HG03066 (cell line): Measurements from ENCODE around the gene ZBTB43.

Source experiments
- ATAC-seq: cut with Tn5 transposase; IDR thresholded peaks from one replicate; pipeline ENCODE4 v1.9.1; 2021; ENCODE audit warnings: low read depth; ENCODE audit not compliant: unreplicated experiment

ZBTB43 gene

DNA sequence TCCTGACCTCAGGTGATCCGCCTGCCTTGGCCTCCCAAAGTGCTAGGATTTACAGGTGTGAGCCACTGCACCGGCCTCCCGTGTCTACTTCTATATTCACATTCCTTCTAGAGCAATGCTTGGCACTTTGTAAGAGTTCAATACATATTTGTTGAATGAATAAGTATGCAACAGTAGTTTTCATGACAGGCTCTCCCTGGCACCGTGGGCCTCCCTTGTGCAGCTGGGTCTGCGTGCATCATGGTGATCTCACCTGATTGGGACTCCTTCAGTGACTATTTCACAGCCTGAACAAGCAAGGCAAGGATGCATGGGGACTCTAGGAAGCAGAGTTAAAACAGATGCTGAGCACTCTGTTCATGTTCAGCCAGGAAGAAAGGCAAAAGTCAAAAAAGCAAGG, 48.8 kb downstream of the ZBTB43 start:
- ATAC-seq, result no peak

DNA sequence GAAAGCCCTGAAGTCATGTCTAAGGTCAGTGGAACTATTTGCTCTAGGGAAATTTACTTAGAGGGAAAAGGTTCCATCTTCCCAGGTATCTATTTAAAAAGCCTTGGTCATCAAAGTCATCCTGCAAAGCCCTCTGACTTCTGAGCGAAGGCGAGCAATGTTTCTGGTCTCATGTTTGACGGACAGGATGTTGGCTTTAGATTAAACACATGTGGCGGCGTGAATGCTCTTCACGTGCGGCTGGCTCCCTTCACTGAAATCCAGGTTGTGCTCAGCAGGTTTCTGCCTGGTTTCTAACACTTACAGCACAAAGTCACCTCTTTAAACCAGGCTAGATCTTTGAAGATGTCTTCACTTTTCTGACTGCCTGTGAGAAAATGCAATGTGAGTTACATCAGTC, 49.9 kb downstream of the ZBTB43 start:
- no peak for ATAC-seq

DNA sequence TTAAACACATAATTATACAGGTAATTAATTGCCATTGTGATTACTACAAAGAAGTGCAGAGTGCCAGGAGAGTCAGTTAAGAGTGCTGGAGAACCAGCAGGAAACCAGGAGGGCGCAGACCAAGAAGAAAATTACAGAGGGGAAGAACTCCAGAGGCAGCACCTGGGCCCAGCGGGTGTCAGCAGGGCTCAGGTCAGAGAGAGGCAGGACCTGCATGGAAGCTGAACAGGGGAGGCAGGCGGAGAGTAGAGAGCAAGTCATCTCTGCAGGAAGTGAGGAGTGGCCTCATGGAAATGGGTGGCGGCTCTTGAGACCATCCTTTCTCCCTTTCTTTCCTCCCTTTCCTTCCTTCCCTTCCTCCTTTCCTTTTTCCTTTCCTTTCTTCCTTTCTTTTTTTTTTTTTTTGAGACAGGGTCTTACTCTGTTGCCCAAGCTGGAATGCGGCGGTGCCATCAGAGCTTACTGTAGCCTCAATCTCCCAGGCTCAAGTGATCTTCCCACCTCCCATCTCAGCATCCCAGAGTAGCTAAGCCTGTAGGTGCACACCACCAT, 51.6 kb downstream of the ZBTB43 start:
- ATAC-seq, result no peak

DNA sequence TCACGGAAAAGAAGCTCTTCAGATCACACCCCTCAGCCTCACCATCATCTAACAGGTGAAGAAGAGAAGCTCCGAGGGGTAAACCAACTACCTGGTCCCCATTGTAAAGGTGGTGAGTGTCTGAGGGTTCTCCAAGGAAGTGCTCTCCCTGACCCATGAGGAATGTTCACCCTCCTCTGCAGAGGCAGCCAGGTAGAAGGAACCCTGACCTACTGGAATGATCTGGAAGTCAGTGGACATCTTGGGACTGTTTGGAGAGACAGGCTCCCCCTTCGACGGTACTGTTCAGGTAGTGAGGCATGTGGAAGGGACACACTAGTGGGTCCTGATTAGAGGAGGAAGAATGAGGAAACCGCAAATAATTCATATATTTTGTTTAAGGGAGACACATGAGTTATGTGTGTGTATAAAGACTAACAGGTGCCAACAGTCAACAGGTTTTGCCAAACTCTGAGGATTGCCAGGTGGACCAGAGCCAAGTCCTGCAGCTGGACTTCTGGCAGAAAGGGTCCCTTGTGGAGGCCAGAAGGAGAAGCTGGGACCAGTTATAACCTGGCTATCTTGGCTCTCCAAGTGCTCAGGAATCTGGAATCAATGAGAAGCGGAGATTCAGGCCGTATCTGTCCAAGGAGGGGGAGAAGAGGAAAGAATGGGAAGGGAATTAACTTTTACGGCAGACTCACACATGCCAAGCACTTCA, 52.6 kb downstream of the ZBTB43 start:
- no peak for ATAC-seq

DNA sequence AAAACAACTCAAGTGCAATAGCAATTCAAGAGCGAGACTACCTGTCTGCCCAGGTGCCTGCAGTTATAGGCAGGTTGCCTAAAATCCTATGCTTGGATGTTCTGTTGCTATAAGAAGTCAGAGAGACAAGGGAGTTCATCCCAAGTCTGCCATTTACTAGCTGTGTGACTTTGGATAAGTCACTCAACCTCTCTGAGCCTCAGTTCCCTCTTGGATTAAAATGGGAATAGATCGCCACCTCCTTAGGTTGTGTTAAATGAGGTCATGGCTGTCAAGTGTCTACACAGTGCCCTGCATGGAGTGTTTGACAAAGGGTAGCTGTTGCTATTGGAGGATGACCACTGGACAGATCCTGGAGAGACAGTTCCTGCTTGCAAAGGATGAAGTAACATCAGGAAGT, 54.3 kb downstream of the ZBTB43 start:
- ATAC-seq, result no peak

DNA sequence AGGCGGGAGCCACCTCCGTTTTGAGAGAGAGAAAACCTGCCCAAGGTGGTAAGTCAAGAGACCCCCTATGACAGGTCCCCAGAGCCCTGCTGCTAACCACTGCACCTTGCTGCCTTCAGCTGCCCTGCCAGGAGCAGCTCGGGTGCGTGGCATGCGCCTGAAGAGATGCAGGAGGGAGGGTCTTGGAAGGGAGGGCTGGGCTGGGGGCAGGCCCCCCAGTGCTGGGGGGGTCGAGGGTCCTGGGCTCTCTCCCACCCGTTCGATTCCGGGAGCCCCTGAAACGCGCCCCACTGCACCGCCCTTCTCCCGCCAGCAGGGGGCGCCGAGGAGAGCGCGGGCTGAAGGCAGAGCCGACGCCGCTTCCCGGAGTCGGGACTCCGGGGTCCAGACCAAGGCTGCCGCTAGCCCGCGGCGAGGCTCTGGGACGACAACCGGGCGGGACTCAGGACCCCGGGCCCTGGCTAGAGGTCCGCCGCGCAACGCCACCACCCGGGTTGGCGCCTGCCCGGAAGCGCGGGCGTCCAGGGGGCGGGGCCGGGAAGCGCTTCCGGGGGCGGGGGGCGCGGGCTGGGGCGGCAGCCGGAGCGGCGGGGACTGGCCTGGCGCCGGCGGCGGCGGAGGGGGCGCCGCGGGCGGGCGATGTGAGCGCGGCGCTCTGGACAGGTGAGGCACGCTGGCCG, 55.4 kb downstream of the ZBTB43 start, which contains the start of gene ZBTB34:
ZBTB34 (plus strand) TSS at position 563 of the 680 bp plus-strand sequence. CDS start 18,761 bp downstream, outside the sequence.
- no peak for ATAC-seq

DNA sequence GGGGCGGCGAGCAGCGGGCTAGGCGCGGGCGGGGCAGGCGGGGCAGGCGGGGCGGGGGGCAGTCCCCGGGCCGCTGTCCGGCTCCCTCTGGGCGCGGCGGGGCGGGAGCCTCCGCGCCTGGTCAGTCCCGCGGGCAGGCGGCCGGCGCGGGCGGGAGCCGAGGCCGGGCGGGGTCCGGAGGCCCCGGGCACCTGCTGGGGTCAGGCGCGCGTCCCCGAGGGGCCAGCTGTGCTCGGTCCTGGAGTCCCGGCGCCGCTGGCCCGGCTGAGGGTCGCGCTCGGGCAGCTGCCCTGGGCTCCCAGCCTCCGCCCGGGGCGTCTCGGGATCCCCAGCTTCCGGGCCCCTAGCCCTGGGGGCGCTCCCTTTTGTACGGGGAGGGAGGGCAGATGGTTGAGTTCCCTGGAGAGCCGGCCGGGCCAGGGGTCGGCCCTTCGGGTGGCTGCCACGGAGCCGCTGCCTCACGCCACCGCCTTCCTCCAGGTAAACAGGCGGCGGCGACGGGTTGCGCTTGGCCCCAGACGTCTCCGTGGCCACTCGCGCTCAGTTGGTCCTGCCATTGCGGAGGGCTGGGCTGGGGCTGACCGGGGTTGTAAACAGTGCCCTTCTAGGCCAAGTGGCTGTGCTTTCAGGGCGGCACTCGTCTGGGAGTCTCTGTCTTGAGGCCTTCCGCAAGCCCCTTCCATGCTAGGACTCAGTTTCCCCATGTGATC, 56.1 kb downstream of the ZBTB43 start:
- no peak for ATAC-seq

DNA sequence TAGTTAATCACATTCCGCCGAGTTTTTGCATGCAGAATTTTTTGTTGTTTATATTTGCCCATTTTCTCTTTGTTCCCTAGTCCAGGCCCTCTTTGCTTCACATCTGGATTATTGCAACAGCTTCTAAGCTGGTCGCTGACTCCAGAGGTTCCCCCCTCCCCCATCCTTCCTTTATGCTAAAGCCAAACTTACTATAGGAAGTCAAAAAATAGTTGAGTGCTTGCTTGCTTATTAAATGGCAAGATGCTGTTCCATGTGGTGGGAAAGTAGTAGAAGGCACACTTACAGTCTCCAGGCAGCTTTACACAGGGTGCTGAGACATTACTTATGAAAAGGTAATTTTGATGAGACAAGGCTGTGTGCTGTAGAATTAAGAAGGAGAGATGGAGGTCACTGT, 56.9 kb downstream of the ZBTB43 start:
- no peak for ATAC-seq

DNA sequence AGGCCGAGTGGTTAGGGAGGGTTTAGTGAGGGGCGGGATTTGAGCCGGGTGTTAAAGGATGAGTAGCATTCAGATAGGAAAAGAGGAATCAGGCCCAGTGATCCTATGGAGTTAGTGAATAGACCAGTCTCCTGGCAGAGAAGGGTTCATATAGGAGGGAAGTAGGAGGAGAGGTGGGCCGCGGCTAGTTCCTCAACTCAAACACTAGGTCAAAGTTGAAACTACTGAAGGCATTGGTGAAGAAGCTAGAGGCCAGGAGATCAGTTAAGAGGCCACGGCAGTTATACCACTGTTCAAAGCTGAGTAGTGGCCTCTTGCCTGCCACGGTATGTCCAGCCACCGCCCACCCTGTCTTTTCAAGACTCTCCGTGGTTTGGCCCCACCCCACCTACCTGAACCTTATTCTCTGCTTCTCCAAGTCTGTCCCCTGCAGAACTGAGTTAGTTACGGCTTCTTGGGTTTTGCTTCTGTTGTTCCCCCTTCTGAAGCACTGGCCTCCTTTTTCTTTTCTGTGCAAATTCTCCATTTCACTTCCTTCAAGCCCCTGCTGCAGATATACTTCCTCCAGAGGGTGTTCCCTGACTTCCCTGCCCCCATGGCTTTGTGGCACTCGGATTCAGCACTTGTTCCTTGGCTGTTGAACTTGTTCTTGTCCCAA, 57.4 kb downstream of the ZBTB43 start:
- no peak for ATAC-seq

DNA sequence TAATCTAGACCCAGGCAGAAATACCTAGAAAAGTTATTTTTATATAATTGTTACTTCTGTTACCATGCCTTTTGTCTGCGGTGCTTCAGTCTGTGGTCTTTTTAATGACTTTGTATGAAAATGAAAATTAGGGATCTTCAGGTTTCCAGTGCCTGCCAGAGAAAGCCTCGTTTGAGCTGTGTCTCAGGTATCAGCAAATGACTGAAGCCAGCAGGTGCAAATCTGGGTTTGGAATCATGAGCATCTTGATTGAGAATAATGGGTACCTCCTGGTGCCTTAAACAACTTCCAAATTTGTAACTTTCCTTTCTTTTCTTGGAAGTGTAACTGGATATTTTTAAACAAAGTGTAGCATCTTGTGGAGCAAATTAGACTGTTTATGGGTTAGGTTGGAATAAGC, 59.9 kb downstream of the ZBTB43 start:
- no peak for ATAC-seq

DNA sequence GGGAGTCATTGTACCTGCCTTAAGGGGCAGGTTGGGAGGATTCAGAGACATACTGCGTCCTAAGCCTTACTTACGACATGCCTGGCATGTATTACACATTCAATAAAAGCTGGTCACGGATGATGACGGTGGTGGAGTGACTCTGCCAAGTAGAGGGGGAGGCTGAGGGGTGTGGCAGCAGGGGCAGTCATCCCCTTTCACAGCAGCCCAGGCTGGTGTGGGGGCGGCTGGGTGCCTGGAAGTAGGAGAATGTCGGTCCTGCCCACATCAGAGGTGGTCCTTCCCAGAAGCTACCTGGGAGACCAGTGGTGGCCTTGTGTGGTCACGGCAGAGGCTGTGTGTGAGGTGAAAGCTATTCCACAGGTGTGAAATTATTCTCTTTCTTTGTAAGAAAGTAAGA, 64.5 kb downstream of the ZBTB43 start:
- no peak for ATAC-seq

DNA sequence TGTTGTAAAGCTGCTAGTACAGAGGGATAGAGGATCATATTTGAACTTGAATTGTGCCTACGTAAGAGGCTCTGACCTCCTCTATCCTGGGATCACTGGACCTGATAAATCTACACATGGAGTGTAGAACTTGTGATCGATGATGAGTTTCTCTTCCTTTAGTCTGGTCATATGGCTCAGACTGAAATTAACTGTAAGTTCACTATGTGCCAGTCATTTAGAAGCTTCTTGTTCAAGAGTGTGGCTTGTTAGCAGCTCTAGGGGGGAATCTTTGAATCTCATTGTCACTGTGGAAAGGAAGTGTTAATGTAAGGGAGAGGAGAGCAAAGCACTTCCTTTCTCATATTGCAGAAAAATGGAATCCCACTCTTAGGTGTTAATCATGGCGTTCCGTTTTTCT, 67.7 kb downstream of the ZBTB43 start:
- ATAC-seq, result no peak

DNA sequence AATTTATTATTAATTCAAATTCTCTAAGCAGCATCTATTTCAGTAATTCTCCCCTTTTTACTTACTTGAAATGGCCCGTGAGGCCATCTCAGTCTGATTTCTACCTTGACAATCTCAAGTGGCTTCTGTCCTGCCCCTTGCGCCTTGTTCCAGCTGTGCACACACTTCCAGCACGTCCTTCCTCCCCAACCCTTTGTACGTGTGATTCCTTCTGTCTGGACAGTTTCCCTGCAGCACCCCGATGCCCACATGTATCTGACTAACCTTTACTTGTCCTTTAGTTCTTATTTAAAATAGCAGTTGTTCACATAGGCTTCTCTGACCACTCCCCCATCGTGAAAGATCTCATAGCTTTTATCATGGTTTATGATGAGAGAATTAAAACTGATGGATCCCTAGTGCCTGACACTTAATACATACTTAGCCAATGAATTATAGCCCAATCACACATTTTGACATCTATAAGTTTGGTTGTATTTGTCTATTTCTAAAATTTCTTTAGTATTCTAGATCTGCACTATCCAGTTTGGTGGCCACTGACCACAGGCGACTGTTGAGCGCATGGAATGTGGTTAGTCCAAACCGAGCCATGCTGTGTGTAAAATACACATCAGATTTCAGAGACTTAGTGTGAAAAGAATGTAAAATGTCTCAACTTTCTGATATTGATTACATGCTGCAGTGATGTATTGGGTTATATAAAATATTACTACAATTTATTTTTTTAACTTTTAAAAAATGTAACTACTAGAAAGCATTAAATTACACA, 69.9 kb downstream of the ZBTB43 start:
- no peak for ATAC-seq

DNA sequence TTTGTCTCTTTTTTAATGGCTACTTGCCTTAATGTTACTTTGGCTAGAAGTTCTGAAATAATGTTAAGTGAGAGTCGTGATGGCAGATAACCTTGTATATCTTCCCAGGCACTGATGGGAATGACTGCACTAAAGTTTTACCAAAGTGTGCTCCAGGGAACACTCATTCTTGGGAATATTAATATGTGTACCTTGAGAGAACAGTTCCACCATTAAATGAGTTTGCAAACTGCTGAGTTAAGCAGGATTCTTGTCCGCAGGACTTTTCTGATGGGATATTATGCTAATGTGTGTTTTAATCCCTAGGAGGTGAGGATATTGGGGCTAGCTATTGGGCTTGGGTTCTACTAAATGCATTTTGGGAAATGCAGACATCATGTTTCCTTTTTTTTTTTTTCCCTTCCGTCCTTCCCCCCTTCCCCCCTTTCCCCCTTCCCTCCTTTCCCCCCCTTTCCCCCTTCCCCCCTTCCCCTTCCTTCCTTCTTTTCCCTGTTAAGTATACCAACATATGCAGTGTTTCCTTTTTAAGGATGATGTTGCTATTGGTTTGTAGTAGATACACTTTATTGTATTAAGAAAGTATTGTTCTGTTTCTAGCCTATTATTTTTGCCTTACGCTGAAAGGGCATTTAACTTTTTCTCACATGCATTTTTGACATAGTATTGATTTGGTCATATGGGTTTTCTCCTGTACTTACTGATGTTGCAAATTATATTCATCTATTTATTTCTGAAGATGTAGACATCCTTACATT, 71.1 kb downstream of the ZBTB43 start:
- ATAC-seq, result no peak

DNA sequence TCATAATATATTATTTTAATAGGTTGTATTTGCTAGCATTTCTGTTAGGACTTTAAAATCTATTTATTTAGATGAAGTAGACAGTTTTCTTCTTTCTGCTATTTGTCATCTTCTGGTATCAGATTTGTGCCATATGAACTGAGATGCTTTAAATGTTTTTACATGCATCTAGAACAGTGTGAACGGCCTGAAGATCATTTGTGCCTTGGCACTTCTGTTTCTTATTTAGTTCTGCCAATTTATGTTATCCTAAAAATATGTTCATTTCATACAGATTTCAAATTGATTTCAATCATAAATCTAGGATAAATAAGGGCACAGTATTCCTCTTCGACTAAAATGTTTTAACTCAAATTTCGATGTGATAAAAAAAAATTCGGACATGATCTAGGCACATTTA, 71.7 kb downstream of the ZBTB43 start:
- ATAC-seq, result no peak

DNA sequence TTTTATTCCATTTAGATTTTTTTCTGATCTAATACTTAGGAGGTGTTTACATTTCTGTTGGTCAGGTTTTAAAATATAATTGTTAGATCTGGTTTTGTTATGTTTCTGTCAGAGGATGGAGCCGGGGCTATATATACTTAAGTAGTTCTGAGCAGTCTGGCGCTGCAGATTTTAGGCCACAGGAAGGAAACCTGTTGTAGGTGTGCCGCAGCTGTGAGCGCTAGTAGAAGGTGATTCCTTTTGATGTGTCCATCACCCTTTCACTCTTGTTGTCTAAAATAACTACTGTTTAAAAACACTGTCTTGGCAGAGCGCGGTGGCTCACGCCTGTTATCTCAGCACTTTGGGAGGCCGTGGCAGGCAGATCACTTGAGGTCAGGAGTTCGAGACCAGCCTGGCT, 72.6 kb downstream of the ZBTB43 start:
- no peak for ATAC-seq

DNA sequence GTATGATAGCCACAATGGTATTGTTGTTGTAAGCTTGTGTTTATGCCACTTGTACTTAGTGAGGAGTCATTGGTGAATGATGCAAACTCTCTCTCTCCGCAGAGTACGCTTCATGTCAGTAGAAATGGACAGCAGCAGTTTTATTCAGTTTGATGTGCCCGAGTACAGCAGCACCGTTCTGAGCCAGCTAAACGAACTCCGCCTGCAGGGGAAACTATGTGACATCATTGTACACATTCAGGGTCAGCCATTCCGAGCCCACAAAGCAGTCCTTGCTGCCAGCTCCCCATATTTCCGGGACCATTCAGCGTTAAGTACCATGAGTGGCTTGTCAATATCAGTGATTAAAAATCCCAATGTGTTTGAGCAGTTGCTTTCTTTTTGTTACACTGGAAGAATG, 74.4 kb downstream of the ZBTB43 start:
- ATAC-seq, result no peak

DNA sequence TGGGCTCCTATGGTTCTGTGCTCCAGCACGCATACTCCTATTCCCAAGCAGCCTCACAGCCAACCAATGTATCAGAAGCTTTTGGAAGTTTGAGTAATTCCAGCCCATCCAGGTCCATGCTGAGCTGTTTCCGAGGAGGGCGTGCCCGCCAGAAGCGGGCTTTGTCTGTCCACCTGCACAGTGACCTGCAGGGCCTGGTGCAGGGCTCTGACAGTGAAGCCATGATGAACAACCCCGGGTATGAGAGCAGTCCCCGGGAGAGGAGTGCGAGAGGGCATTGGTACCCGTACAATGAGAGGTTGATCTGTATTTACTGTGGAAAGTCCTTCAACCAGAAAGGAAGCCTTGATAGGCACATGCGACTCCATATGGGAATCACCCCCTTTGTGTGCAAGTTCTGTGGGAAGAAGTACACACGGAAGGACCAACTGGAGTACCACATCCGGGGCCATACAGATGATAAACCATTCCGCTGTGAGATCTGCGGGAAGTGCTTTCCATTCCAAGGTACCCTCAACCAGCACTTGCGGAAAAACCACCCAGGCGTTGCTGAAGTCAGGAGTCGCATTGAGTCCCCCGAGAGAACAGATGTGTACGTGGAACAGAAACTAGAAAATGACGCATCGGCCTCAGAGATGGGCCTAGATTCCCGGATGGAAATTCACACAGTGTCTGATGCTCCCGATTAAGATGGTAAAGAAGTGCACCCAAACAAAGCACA, 75.5 kb downstream of the ZBTB43 start:
- ATAC-seq, result no peak

DNA sequence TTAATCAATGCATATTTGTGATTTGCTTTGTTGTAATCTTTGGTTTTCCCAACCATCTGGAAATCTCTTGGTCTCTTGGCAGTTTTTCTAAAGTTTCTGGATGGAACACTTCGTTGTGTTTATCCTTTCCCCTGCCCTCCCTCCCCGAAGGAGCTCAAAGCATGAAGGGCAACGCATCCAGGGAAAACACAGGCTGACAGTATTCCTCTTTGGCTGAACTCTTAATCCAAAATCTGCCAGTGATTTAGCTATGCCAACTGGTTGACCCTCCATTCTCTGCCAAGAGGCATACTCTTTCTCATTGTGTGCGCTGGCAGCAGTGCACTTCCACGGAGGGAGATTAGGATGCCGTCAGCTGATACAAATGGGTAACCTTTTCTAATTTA, 76.1 kb downstream of the ZBTB43 start:
- no peak for ATAC-seq
